ENCODE results near the gene NGLY1. TPM values are rescaled to one million over a fixed set of nuclear protein-coding genes. Genes with fewer than 3 reads are reported as not detected.

NGLY1 gene
- total and polyA plus RNA-seq, 2 of the 4 experiments (the other 2 are of a cell fraction), result 10.0 to 14.9 TPM

DNA sequence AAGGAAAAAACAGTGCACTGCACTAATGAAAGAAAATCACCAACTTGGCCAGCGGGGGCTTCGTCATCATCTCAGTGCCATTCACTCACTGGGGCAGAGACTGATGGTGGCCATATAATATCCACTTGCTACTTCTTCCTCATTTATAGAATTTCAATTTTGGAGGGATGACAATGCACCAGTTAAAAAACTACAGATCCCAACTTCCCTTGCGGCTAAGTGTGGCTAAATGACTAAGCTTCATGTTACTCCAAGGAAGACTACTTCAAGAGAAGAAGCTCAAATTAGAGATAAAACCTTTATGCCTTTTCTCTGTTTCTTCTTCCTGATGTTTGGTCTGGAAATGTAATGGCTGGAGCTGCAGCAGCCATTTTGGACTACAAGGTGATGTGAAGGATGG, 38.8 kb downstream of the NGLY1 start:
- Histone ChIP-seq H3K9ac (ENCODE audit: low read depth, low read length) (no peak overlapping the region), H4K8ac (ENCODE audit: low read depth in 2 of 2, low read length in 2 of 2) (no peak overlapping the region), H3K9me3 (ENCODE audit: control insufficient read depth, insufficient read depth, low read length) (no peaks in the 10 kb centered on the region), H3K27ac (ENCODE audit: insufficient read depth, low read length) (no peak overlapping the region), H2BK20ac (ENCODE audit: low read depth, low read length) (no peak overlapping the region), H3K4me1 (ENCODE audit: control insufficient read depth, insufficient read depth, low read length) (no peaks in the 10 kb centered on the region), H3K79me1 (ENCODE audit: low read depth in 1 of 2, low read length in 2 of 2) (no peaks in the 10 kb centered on the region; a peak in 1 of 4 replicates), H2BK120ac (ENCODE audit: low read depth, low read length) (no peak overlapping the region), H4K91ac (ENCODE audit: insufficient read depth, low read depth, low read length) (no peak overlapping the region), H2BK15ac (ENCODE audit: low read depth, low read length) (no peak overlapping the region), H2AK9ac (replicated peaks; ENCODE audit: low read depth, low read length, poor library complexity) (no peak overlapping the region), H3K9me1 (ENCODE audit: insufficient read depth, low read length) (no peaks in the 10 kb centered on the region), H2BK5ac (ENCODE audit: low read depth, low read length, poor library complexity, severe bottlenecking) (no peak overlapping the region), H2AFZ (replicated peaks; ENCODE audit: low read length, poor library complexity) (no peak overlapping the region), H3K4me2 (ENCODE audit: low read depth, low read length) (no peak overlapping the region), H3K27me3 (ENCODE audit: control insufficient read depth, insufficient read depth, low read length) (no peaks in the 10 kb centered on the region), H2AK5ac (ENCODE audit: low read depth, low read length) (no peak overlapping the region), H3K23ac (ENCODE audit: low read depth, low read length) (no peak overlapping the region), H3K56ac (ENCODE audit: extremely low read depth, insufficient read depth, low read length) (no peak overlapping the region), H3K36me3 (ENCODE audit: control insufficient read depth, insufficient read depth, low read length) (peaks cover 3% of the 10 kb centered on the region; the same call in 1 of the 2 replicates), H4K5ac (ENCODE audit: low read depth, low read length) (no peak overlapping the region), H3K4ac (ENCODE audit: low read depth, low read length) (no peak overlapping the region), H3K18ac (ENCODE audit: low read depth, low read length) (no peak overlapping the region), H4K20me1 (ENCODE audit: insufficient read depth, low read length) (no peaks in the 10 kb centered on the region), H3K14ac (replicated peaks; ENCODE audit: low read depth, low read length) (no peak overlapping the region), H3K4me3 (ENCODE audit: insufficient read depth, low read depth, low read length) (no peak overlapping the region)
- in situ Hi-C loops (cut with MboI; ENCODE audit: low sequenced_read_pairs) (no loop called here), dilution Hi-C loops (cut with HindIII; ENCODE audit: low sequenced_read_pairs, unreplicated experiment) (no loop called here), intact Hi-C loops (cut with micrococcal nuclease) (no loop called here)
- BruUV-seq (replicated peaks), result no TSS peak
- ATAC-seq (ENCODE audit: low read depth) (no peak), DNase-seq (no peak)
- no peak for TF ChIP-seq MXI1 (IDR thresholded peaks at IDR 0.05; ENCODE audit: borderline replicate concordance, low read depth, low read length)
- TF ChIP-seq RAD21 (IDR thresholded peaks at IDR 0.05; ENCODE audit: low read length), result no peak
- CTCF ChIA-PET, result no interaction called here
- WGBS, 2 experiments (ENCODE audit: extremely low coverage in 2 of 2, insufficient read length in 1 of 2), result no CpG with 5 or more reads among the region's 3 CpGs
- POLR2A ChIA-PET (ENCODE audit: unreplicated experiment), result no interaction called here
